H9 (cell line): Measurements from ENCODE around the gene CFAP410. TPM values are rescaled to one million over a fixed set of nuclear protein-coding genes. Genes with fewer than 3 reads are reported as not detected.

Experiments used
- DNase-seq: peaks from one replicate; pipeline ENCODE4 v3.0.0-alpha.2; 2017
- H2AFZ ChIP-seq: one replicate; pipeline ENCODE4 v1.6.1; 2013; ENCODE audit warnings: mild to moderate bottlenecking, low read length, control low read depth, moderate library complexity
- H2AK5ac ChIP-seq: 2 replicates; pipeline ENCODE4 v1.6.1; 2013; ENCODE audit warnings: low read length, control low read depth, mixed read lengths; ENCODE audit not compliant: insufficient read length
- H2BK120ac ChIP-seq: one replicate; pipeline ENCODE4 v1.6.1; 2013; ENCODE audit warnings: low read depth, mild to moderate bottlenecking, low read length, control low read depth, inconsistent platforms; ENCODE audit not compliant: poor library complexity, severe bottlenecking
- H2BK12ac ChIP-seq: 2 replicates; pipeline ENCODE4 v1.6.1; 2013; ENCODE audit warnings: low read length, control low read depth, mixed read lengths, low read depth; ENCODE audit not compliant: insufficient read length
- H2BK15ac ChIP-seq: 2 replicates; pipeline ENCODE4 v1.6.1; 2013; ENCODE audit warnings: low read depth, low read length, control low read depth
- H2BK20ac ChIP-seq: one replicate; pipeline ENCODE4 v1.6.1; 2013; ENCODE audit warnings: low read depth, mild to moderate bottlenecking, low read length, control low read depth, inconsistent platforms; ENCODE audit not compliant: poor library complexity, severe bottlenecking
- H2BK5ac ChIP-seq: 2 replicates; pipeline ENCODE4 v1.6.1; 2013; ENCODE audit warnings: low read length, control low read depth, mixed read lengths; ENCODE audit not compliant: insufficient read length
- H3K14ac ChIP-seq: 2 replicates; pipeline ENCODE4 v1.6.1; 2013; ENCODE audit warnings: low read length, control low read depth; ENCODE audit not compliant: insufficient read depth
- H3K18ac ChIP-seq: 2 replicates; pipeline ENCODE4 v1.6.1; 2013; ENCODE audit warnings: low read depth, mild to moderate bottlenecking, mixed read lengths, low read length, control low read depth; ENCODE audit not compliant: insufficient read length
- H3K23ac ChIP-seq: 2 replicates; pipeline ENCODE4 v1.6.1; 2013; ENCODE audit warnings: low read length, control low read depth, mixed read lengths, low read depth; ENCODE audit not compliant: insufficient read length
- H3K23me2 ChIP-seq: 2 replicates; pipeline ENCODE4 v1.6.1; 2013; ENCODE audit warnings: low read depth, mild to moderate bottlenecking, mixed read lengths, low read length, control low read depth; ENCODE audit not compliant: insufficient read length, poor library complexity, severe bottlenecking
- H3K27ac ChIP-seq: 2 replicates; pipeline ENCODE4 v1.5.1; 2013; ENCODE audit warnings: low read length, control low read depth, mixed read lengths, low read depth; ENCODE audit not compliant: insufficient read length
- H3K27me3 ChIP-seq: 2 replicates; pipeline ENCODE4 v1.6.1; 2013; ENCODE audit warnings: low read length, control low read depth, inconsistent platforms; ENCODE audit not compliant: insufficient read depth
- H3K4ac ChIP-seq: 2 replicates; pipeline ENCODE4 v1.6.1; 2013; ENCODE audit warnings: low read depth, mild to moderate bottlenecking, control low read depth, inconsistent platforms, low read length, moderate library complexity
- H3K4me1 ChIP-seq: 2 replicates; pipeline ENCODE4 v1.6.1; 2013; ENCODE audit warnings: low read length, control low read depth, inconsistent platforms; ENCODE audit not compliant: insufficient read depth
- H3K4me2 ChIP-seq: 2 replicates; pipeline ENCODE4 v1.6.1; 2013; ENCODE audit warnings: low read length, control low read depth, mixed read lengths; ENCODE audit not compliant: insufficient read length, insufficient read depth
- H3K56ac ChIP-seq: 2 replicates; pipeline ENCODE4 v1.6.1; 2013; ENCODE audit warnings: low read depth, mild to moderate bottlenecking, mixed read lengths, low read length, control low read depth; ENCODE audit not compliant: insufficient read length
- H3K79me1 ChIP-seq: 2 replicates; pipeline ENCODE4 v1.6.1; 2013; ENCODE audit warnings: low read depth, mild to moderate bottlenecking, moderate library complexity, low read length, control low read depth, inconsistent platforms; ENCODE audit not compliant: insufficient read depth, poor library complexity, severe bottlenecking
- H3K79me2 ChIP-seq: 2 replicates; pipeline ENCODE4 v1.6.1; 2013; ENCODE audit warnings: low read length, control low read depth, inconsistent platforms; ENCODE audit not compliant: insufficient read depth
- H3K9ac ChIP-seq: 2 replicates; pipeline ENCODE4 v1.6.1; 2013; ENCODE audit warnings: low read length, control low read depth, mixed read lengths; ENCODE audit not compliant: insufficient read length; ENCODE audit errors: extremely low read depth
- H3K9me3 ChIP-seq: one replicate; pipeline ENCODE4 v1.6.1; 2013; ENCODE audit warnings: low read depth, low read length, inconsistent platforms; ENCODE audit not compliant: control insufficient read depth
- H3T11ph ChIP-seq: one replicate; pipeline ENCODE4 v1.6.1; 2013; ENCODE audit warnings: mild to moderate bottlenecking, low read length, control low read depth, inconsistent platforms
- H4K20me1 ChIP-seq: one replicate; pipeline ENCODE4 v1.6.1; 2013; ENCODE audit not compliant: control insufficient read depth, insufficient read length, insufficient read depth
- H4K5ac ChIP-seq: 2 replicates; pipeline ENCODE4 v1.6.1; 2013; ENCODE audit warnings: low read depth, mild to moderate bottlenecking, mixed read lengths, low read length, control low read depth; ENCODE audit not compliant: insufficient read length
- H4K8ac ChIP-seq: replicated peaks from 2 replicates; pipeline ENCODE4 v1.6.1; 2013; ENCODE audit warnings: low read length, control low read depth, mixed read lengths, low read depth; ENCODE audit not compliant: insufficient read length
- H4K91ac ChIP-seq: 2 replicates; pipeline ENCODE4 v1.6.1; 2013; ENCODE audit warnings: low read depth, mild to moderate bottlenecking, moderate library complexity, mixed read lengths, low read length, control low read depth; ENCODE audit not compliant: insufficient read length
- H3K27ac Mint-ChIP-seq, 3 experiments: 2 replicates in 2 of 3; 3 replicates in 1 of 3; pipeline ENCODE4 v1.8.0; 2020 to 2021; ENCODE audit warnings: mixed read lengths in 3 of 3, mild to moderate bottlenecking in 1 of 3, moderate library complexity in 1 of 3
- H3K27me3 Mint-ChIP-seq: 2 replicates; pipeline ENCODE4 v1.8.0; 2021; ENCODE audit warnings: low read depth, mild to moderate bottlenecking, moderate library complexity, mixed read lengths
- H3K36me3 Mint-ChIP-seq, 3 experiments: 2 replicates in 2 of 3; 3 replicates in 1 of 3; pipeline ENCODE4 v1.8.0; 2020 to 2021; ENCODE audit warnings: low read depth in 3 of 3, mixed read lengths in 3 of 3; ENCODE audit not compliant: insufficient read depth in 1 of 3
- H3K4me1 Mint-ChIP-seq, 2 experiments: 2 replicates each; pipeline ENCODE4 v1.8.0; 2020; ENCODE audit warnings: mixed read lengths in 2 of 2
- H3K4me3 Mint-ChIP-seq, 2 experiments: 2 replicates in 1 of 2; 3 replicates in 1 of 2; pipeline ENCODE4 v1.8.0; 2020 to 2021; ENCODE audit warnings: mild to moderate bottlenecking in 2 of 2, mixed read lengths in 2 of 2, moderate library complexity in 1 of 2
- H3K9me3 Mint-ChIP-seq, 2 experiments: 2 replicates in 1 of 2; 3 replicates in 1 of 2; pipeline ENCODE4 v1.8.0; 2020; ENCODE audit warnings: mild to moderate bottlenecking in 2 of 2, mixed read lengths in 2 of 2, moderate library complexity in 1 of 2
- CTCF ChIP-seq: fragments of 200-600 bp; sonication (generic); conservative IDR thresholded peaks from 3 replicates; pipeline ENCODE4 v1.8.0; 2021; ENCODE audit warnings: antibody characterized with exemption, mild to moderate bottlenecking
- WGBS: extraction: QIAGEN DNeasy Blood & Tissue Kit; methylation state at CpG from one replicate; pipeline ENCODE4 v1.1.7; 2013; ENCODE audit warnings: missing lambda C conversion rate, low lambda C conversion rate, mixed read lengths; ENCODE audit not compliant: insufficient read length; ENCODE audit errors: extremely low coverage; 5-methylcytosine and 5-hydroxymethylcytosine counted together
- total RNA-seq: library from RNA; stranded (reverse); gene quantifications from 2 replicates; pipeline ENCODE4 v1.2.1, GENCODE V29; 2021

Gene CFAP410
- total RNA-seq, 1 experiment from 2014 or later, result 17.0 TPM

GRCh38 chr21:44298301-44298700 lies 40.9 kb downstream of the CFAP410 start:
- H4K91ac ChIP-seq, result no peak overlapping the region
- no peak overlapping the region for H3T11ph ChIP-seq
- H3K27ac ChIP-seq, result no peak overlapping the region
- H3K79me1 ChIP-seq, result no peaks in the 10 kb centered on the region
- peaks cover 5% of the 10 kb centered on the region for H3K23me2 ChIP-seq
- WGBS, result no CpG with 5 or more reads among the region's 2 CpGs
- peaks cover 10 to 19% of the 10 kb centered on the region in 2 experiments for H3K4me1 Mint-ChIP-seq
- H2BK12ac ChIP-seq, result no peak overlapping the region
- no peak overlapping the region for H4K8ac ChIP-seq
- no peak overlapping the region for H2AFZ ChIP-seq
- no peaks in the 10 kb centered on the region for H3K9me3 Mint-ChIP-seq
- peaks cover 11% of the 10 kb centered on the region for H3K27me3 Mint-ChIP-seq
- H2BK15ac ChIP-seq, result no peak overlapping the region
- no peak overlapping the region for H3K4ac ChIP-seq
- no peaks in the 10 kb centered on the region for H4K20me1 ChIP-seq
- no peak overlapping the region for H2BK5ac ChIP-seq
- H2AK5ac ChIP-seq, result no peak overlapping the region
- TF ChIP-seq CTCF, result no peak
- H2BK20ac ChIP-seq, result no peak overlapping the region
- H3K27ac Mint-ChIP-seq, result no peak overlapping the region; a peak in 1 of 7 replicates
- no peaks in the 10 kb centered on the region for H3K9me3 ChIP-seq
- no peak overlapping the region for H3K23ac ChIP-seq
- DNase-seq, result no peak
- no peak overlapping the region for H3K56ac ChIP-seq
- H4K5ac ChIP-seq, result no peak overlapping the region
- H3K4me3 Mint-ChIP-seq, result peak overlapping the region in 1 of 2 experiments; percentile 57; a peak in 2 of 5 replicates
- no peak overlapping the region for H2BK120ac ChIP-seq
- no peaks in the 10 kb centered on the region for H3K27me3 ChIP-seq
- no peaks in the 10 kb centered on the region; the same call in 1 of the 2 replicates for H3K4me1 ChIP-seq
- H3K36me3 Mint-ChIP-seq, result no peaks in the 10 kb centered on the region
- H3K9ac ChIP-seq, result no peak overlapping the region
- no peak overlapping the region for H3K14ac ChIP-seq
- H3K79me2 ChIP-seq, result no peaks in the 10 kb centered on the region
- no peak overlapping the region for H3K18ac ChIP-seq
- no peak overlapping the region for H3K4me2 ChIP-seq
